Lower leg skin (tissue), 4 donors: Measurements from ENCODE around the gene CD82. TPM values are rescaled to one million over a fixed set of nuclear protein-coding genes. Genes with fewer than 3 reads are reported as not detected.
"Not testable (repeated sequence)": the region's sequence is repeated elsewhere in the genome, so short reads cannot be mapped to it uniquely, and the experiment has no call there.

Source experiments
- DNase-seq, 2 donors: peaks; one replicate each; pipeline ENCODE4 v3.0.0-alpha.2; 2019; ENCODE audit warnings: low spot score in 2 of 2
- H3K4me3 ChIP-seq: fragments of 200-600 bp; sonication (generic); 2 replicates; pipeline ENCODE4 v1.5.1; 2017; ENCODE audit warnings: mild to moderate bottlenecking, low read depth; ENCODE audit not compliant: poor library complexity, severe bottlenecking
- POLR2A ChIP-seq, 2 donors: fragments of 450-650 bp; IDR thresholded peaks; one replicate each; pipeline ENCODE4 v1.6.1; 2016 to 2017; ENCODE audit warnings: antibody characterized with exemption in 2 of 2, mild to moderate bottlenecking in 1 of 2, moderate library complexity in 1 of 2
- WGBS, 2 donors: methylation state at CpG; one replicate each; pipeline ENCODE4 v1.1.5; 2018; 5-methylcytosine and 5-hydroxymethylcytosine counted together
- intact Hi-C: fragments of 100-400 bp; cut with DNase I; formaldehyde crosslinking; loops from one replicate; pipeline ENCODE4 v1.15.0; 2023; ENCODE audit warnings: low total_unique reads
- total RNA-seq, 4 donors: library from RNA; depleted of rRNA; stranded (reverse); fragments of >200 nt; gene quantifications; one replicate each; pipeline ENCODE4 v1.1.0, GENCODE V29; 2016
- TF ChIP-seq, protein P1 (sequence below), 3 donors: fragments of 450-650 bp; IDR thresholded peaks; one replicate each; pipeline ENCODE4 v1.5.1; 2016; ENCODE audit warnings: antibody characterized with exemption in 3 of 3, mild to moderate bottlenecking in 3 of 3, moderate library complexity in 2 of 3

The CD82 gene
- total RNA-seq, 4 donors from 2014 or later, result 47.1 to 95.4 (median 76.6) TPM

DNA sequence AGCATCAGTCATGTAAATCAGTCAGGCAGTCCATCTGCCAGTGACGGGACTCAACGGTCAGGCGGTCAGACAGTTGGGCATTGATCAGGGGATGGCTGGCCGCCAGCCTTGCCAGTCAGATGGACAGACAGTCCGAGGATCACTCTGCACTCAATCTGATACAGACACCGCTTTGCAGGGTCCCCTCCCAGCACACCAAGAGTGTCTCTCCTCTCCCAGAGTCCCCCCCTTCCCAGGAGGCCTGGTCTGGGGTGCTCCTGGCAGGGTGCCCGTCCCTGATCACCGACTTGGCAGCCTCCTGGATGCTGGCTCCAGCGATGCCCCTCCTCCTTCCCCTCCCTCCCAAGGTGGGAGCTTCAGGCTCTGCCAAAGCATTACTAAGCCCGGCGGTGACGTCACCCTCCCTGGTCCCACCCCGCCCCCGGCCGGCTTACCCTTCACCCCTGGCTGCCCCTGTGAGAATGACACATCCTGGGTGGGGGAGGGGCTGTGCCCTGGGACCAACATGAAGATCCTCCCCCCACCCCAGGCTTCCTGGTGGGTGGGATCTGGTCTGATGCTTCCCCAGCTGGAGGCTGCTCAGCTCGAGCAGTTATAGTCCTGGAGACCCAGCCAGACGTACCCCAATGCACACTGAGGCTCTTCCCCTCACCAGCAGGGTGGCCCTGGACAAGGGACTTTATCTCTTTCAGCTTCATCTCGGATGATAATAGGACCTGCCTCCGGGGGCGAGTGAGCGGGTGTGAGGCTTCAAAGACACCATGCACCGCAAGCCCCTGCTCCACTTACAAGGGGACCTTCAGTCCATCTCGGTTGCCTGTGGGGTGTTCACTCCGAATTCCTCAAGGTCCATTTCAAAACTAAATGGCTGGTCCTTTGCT lies 69.2 kb downstream of the CD82 start:
- DNase-seq, result peak; percentile 17 to 90
- WGBS, 2 donors, result 49 to 50% methylated on average over 15 of the region's 24 CpGs

GRCh38 chr11:44637487-44637886 lies 72.0 kb downstream of the CD82 start:
- H3K4me3 ChIP-seq, result no peak overlapping the region
- no peak for DNase-seq
- TF ChIP-seq, protein P1, sequence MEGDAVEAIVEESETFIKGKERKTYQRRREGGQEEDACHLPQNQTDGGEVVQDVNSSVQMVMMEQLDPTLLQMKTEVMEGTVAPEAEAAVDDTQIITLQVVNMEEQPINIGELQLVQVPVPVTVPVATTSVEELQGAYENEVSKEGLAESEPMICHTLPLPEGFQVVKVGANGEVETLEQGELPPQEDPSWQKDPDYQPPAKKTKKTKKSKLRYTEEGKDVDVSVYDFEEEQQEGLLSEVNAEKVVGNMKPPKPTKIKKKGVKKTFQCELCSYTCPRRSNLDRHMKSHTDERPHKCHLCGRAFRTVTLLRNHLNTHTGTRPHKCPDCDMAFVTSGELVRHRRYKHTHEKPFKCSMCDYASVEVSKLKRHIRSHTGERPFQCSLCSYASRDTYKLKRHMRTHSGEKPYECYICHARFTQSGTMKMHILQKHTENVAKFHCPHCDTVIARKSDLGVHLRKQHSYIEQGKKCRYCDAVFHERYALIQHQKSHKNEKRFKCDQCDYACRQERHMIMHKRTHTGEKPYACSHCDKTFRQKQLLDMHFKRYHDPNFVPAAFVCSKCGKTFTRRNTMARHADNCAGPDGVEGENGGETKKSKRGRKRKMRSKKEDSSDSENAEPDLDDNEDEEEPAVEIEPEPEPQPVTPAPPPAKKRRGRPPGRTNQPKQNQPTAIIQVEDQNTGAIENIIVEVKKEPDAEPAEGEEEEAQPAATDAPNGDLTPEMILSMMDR (IDR thresholded peaks at IDR 0.05), result no peak
- TF ChIP-seq POLR2A (IDR thresholded peaks at IDR 0.05), result no peak
- intact Hi-C loops, result no loop called here
- WGBS, 2 donors, result 43 to 58% methylated on average over 2 of the region's 2 CpGs

More for the DNA sequence above, 69.2 kb downstream of the CD82 start:
- intact Hi-C loops, result no loop called here
- no peak overlapping the region for H3K4me3 ChIP-seq
- no peak for TF ChIP-seq POLR2A (IDR thresholded peaks at IDR 0.05)
- TF ChIP-seq, protein P1 (IDR thresholded peaks at IDR 0.05), result no peak

DNA sequence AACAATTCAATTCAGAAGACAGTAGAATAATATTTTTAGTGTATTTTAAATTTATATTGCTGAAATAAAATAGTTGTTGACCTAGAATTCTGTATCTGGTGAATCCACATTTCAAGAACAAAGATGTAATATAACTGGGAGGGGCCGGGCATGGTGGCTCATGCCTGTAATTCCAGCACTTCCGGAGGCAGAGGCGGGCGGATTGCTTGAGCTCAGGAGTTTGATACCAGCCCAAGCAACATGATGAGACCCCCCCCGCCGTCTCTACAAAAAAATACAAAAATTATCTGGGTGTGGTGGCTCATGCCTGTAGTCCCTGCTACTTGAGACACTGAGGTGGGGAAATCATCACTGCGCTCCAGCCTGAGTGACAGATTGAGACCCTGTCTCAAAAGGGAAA lies 72.6 kb downstream of the CD82 start:
- WGBS, 2 donors, result 37 to 49% methylated on average over 7 of the region's 7 CpGs
- H3K4me3 ChIP-seq, result no peak overlapping the region
- no peak for TF ChIP-seq POLR2A (IDR thresholded peaks at IDR 0.05)
- TF ChIP-seq, protein P1 (IDR thresholded peaks at IDR 0.05), result no peak
- peak; percentile 12 to 83 for DNase-seq
- intact Hi-C loops, result no loop called here

- intact Hi-C loops, result no loop called here
- DNase-seq, result no peak
- no peak for TF ChIP-seq POLR2A (IDR thresholded peaks at IDR 0.05)
- TF ChIP-seq, protein P1 (IDR thresholded peaks at IDR 0.05), result no peak
- WGBS, 2 donors, result 74 to 83% methylated on average over 1 of the region's 1 CpG
- no peak overlapping the region for H3K4me3 ChIP-seq
Measured at GRCh38 chr11:44643217-44643616, 77.8 kb downstream of the CD82 start.

GRCh38 chr11:44645827-44646226 lies 80.4 kb downstream of the CD82 start:
- intact Hi-C loops, result no loop called here
- no peak overlapping the region for H3K4me3 ChIP-seq
- 69 to 71% methylated on average over 3 of the region's 3 CpGs for WGBS, 2 donors
- TF ChIP-seq POLR2A (IDR thresholded peaks at IDR 0.05), result no peak
- TF ChIP-seq, protein P1 (IDR thresholded peaks at IDR 0.05), result no peak
- no peak for DNase-seq

- DNase-seq, H3K4me3 ChIP-seq, intact Hi-C loops: not testable (repeated sequence)
- 59 to 77% methylated on average over 6 of the region's 6 CpGs for WGBS, 2 donors
Measured at GRCh38 chr11:44647255-44647955, 81.9 kb downstream of the CD82 start.
